ENCODE measurements around the gene ST6GAL1.

Gene ST6GAL1

GRCh38 chr3:187076297-187076696 lies 146.0 kb downstream of the ST6GAL1 start:
- Histone ChIP-seq H3K27ac (no peak overlapping the region), H3K4me3 (no peak overlapping the region)
- TF ChIP-seq, protein P1, sequence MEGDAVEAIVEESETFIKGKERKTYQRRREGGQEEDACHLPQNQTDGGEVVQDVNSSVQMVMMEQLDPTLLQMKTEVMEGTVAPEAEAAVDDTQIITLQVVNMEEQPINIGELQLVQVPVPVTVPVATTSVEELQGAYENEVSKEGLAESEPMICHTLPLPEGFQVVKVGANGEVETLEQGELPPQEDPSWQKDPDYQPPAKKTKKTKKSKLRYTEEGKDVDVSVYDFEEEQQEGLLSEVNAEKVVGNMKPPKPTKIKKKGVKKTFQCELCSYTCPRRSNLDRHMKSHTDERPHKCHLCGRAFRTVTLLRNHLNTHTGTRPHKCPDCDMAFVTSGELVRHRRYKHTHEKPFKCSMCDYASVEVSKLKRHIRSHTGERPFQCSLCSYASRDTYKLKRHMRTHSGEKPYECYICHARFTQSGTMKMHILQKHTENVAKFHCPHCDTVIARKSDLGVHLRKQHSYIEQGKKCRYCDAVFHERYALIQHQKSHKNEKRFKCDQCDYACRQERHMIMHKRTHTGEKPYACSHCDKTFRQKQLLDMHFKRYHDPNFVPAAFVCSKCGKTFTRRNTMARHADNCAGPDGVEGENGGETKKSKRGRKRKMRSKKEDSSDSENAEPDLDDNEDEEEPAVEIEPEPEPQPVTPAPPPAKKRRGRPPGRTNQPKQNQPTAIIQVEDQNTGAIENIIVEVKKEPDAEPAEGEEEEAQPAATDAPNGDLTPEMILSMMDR (IDR thresholded peaks at IDR 0.05): no peak
- no peak for DNase-seq (ENCODE audit: low spot score)

- TF ChIP-seq, protein P1 (IDR thresholded peaks at IDR 0.05): no peak
- DNase-seq (ENCODE audit: low spot score): no peak
- Histone ChIP-seq H3K27ac (no peak overlapping the region), H3K4me3 (no peak overlapping the region)
Measured at GRCh38 chr3:187077085-187077484, 146.8 kb downstream of the ST6GAL1 start.

DNA sequence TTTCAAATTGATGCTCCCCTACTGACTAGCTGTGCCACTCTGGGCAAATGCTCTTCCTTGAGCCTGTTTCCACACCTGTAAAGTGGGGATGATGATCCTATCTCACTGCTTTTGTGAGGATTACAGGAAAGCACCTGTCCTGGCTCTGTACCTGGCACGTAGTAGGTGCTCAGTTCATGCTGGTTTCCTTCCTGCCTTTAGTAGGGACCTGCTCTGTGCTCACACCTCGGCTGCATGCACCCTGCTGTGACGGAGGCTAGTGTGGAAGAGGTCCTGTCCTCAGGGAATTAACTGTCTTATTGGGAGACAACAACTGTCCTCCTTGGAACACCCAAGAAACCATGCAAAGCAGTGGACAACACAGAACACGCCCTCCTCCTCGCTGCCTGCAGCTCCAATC lies 147.2 kb downstream of the ST6GAL1 start:
- H3K4me3 ChIP-seq: no peak overlapping the region
- TF ChIP-seq, protein P1 (IDR thresholded peaks at IDR 0.05): no peak
- no peak for DNase-seq (ENCODE audit: low spot score)
- no peak overlapping the region for H3K27ac ChIP-seq

- TF ChIP-seq, protein P1 (IDR thresholded peaks at IDR 0.05): no peak
Measured at GRCh38 chr3:187079090-187080022, 149.0 kb downstream of the ST6GAL1 start.

DNA sequence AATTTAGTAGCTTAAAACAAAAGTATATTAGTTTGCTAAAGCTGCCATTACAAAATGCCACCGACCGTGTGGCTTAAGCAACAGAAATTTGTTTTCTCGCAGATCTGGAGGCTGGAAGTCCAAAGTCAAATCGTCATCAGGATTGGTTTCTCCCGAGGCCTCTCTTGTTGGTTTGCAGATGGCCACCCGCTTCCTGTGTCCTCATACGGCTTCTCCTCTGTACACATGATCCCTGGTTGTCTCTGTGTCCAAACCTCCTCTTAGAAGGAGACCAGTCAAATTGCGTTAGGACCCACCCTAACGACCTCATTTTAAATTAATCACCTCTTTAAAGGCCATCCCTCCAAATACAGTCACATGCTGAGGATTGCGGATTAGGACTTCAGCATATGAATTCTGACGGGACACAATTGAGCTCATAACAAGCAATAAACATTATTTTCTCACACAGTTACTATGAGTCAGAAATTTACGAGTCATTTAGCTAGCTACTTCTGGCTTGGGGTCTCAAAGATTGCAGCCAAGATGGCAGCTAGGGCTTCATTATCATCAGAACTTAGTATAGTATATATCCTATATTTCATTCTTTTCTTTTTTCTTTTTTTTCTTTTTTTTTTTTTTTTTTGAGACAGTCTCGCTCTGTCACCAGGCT lies 150.6 kb downstream of the ST6GAL1 start:
- DNase-seq (ENCODE audit: low spot score): no peak
- no peak overlapping the region for H3K27ac ChIP-seq
- H3K4me3 ChIP-seq: no peak overlapping the region
- TF ChIP-seq, protein P1 (IDR thresholded peaks at IDR 0.05): no peak

More at GRCh38 chr3:187079090-187080022, 149.0 kb downstream of the ST6GAL1 start:
- H3K4me3 ChIP-seq: no peak overlapping the region
- DNase-seq (ENCODE audit: low spot score): no peak
- no peak overlapping the region for H3K27ac ChIP-seq

DNA sequence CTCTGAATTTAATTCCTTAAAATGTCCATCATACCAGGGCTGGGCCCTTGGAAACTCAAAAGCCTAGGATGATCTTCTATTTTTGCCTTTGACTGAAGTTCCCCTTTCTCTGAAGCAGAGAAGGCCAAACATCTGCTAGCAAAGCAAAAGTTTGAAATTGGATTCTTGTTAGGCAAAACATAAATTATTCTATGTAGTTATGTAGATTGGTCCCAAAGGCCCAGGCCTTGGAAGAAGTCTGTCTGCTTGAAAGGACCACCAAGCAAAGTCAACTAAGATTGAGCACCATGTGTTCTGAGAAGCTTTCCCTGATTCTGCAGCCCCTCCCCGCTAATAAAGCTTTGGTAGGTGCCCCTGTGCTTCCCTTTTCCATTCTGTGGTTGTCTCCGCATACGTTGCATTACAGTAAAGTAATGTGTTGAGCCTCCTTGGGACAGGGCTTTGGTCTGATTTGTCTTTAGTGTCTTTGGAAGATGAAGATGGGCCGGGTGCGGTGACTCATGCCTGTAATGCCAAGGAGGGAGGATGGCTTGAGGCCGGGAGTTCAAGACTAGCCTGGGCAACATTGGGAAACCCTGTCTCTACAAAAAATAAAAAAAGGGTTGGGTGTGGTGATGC lies 152.5 kb downstream of the ST6GAL1 start:
- no peak for DNase-seq (ENCODE audit: low spot score)
- TF ChIP-seq, protein P1 (IDR thresholded peaks at IDR 0.05): no peak
- no peak overlapping the region for H3K27ac ChIP-seq
- H3K4me3 ChIP-seq: no peak overlapping the region
